Nephron progenitor cell (in vitro differentiated cells): ENCODE results near the gene LRP8.

ENCODE experiments used
- DNase-seq: peaks from one replicate; pipeline ENCODE4 v3.0.0; 2021
- H3K27ac Mint-ChIP-seq: 2 replicates; pipeline ENCODE4 v1.8.0; 2021; ENCODE audit warnings: mild to moderate bottlenecking, moderate library complexity, mixed read lengths
- H3K27me3 Mint-ChIP-seq: 2 replicates; pipeline ENCODE4 v1.8.0; 2021; ENCODE audit warnings: mild to moderate bottlenecking, low read depth, mixed read lengths; ENCODE audit not compliant: poor library complexity
- H3K36me3 Mint-ChIP-seq: 2 replicates; pipeline ENCODE4 v1.8.0; 2021; ENCODE audit warnings: low read depth, mixed read lengths
- H3K4me1 Mint-ChIP-seq: 2 replicates; pipeline ENCODE4 v1.8.0; 2021; ENCODE audit warnings: mixed read lengths
- H3K4me3 Mint-ChIP-seq: 2 replicates; pipeline ENCODE4 v1.8.0; 2021; ENCODE audit warnings: mild to moderate bottlenecking, moderate library complexity, mixed read lengths
- H3K9me3 Mint-ChIP-seq: 2 replicates; pipeline ENCODE4 v1.8.0; 2021; ENCODE audit warnings: mild to moderate bottlenecking, moderate library complexity, mixed read lengths
- CTCF ChIP-seq: fragments of 200-600 bp; sonication (generic); IDR thresholded peaks from 2 replicates; pipeline ENCODE4 v1.5.0; 2021; ENCODE audit warnings: antibody characterized with exemption

Gene LRP8

GRCh38 chr1:53298045-53298637, 29.7 kb downstream of the LRP8 start:
- no peaks in the 10 kb centered on the region for H3K36me3 Mint-ChIP-seq
- TF ChIP-seq CTCF, result no peak

GRCh38 chr1:53297195-53297594, 30.7 kb downstream of the LRP8 start:
- peak overlapping the region; percentile 64 for H3K27ac Mint-ChIP-seq
- H3K27me3 Mint-ChIP-seq, result peaks cover 3% of the 10 kb centered on the region
- no peaks in the 10 kb centered on the region for H3K9me3 Mint-ChIP-seq
- DNase-seq, result no peak
- H3K4me1 Mint-ChIP-seq, result peaks cover 80% of the 10 kb centered on the region
- no peaks in the 10 kb centered on the region for H3K36me3 Mint-ChIP-seq
- peak overlapping the region; percentile 28 for H3K4me3 Mint-ChIP-seq
- TF ChIP-seq CTCF, result no peak

More at GRCh38 chr1:53298045-53298637, 29.7 kb downstream of the LRP8 start:
- no peak for DNase-seq
- Mint-ChIP-seq H3K27me3 (peaks cover 3% of the 10 kb centered on the region), H3K27ac (no peak overlapping the region), H3K9me3 (no peaks in the 10 kb centered on the region), H3K4me1 (peaks cover 75% of the 10 kb centered on the region), H3K4me3 (no peak overlapping the region)

GRCh38 chr1:53296117-53296749, 31.6 kb downstream of the LRP8 start:
- DNase-seq, result peak; percentile 45
- Mint-ChIP-seq H3K9me3 (no peaks in the 10 kb centered on the region), H3K4me3 (peak overlapping the region; percentile 35), H3K4me1 (peaks cover 80% of the 10 kb centered on the region), H3K27me3 (peaks cover 7% of the 10 kb centered on the region), H3K36me3 (no peaks in the 10 kb centered on the region), H3K27ac (peak overlapping the region; percentile 99)
- no peak for TF ChIP-seq CTCF

GRCh38 chr1:53295726-53296116, 32.1 kb downstream of the LRP8 start:
- peak overlapping the region; percentile 99 for H3K27ac Mint-ChIP-seq
- no peaks in the 10 kb centered on the region for H3K9me3 Mint-ChIP-seq
- no peak for DNase-seq
- H3K27me3 Mint-ChIP-seq, result peaks cover 7% of the 10 kb centered on the region
- H3K4me1 Mint-ChIP-seq, result peaks cover 80% of the 10 kb centered on the region
- peak overlapping the region; percentile 35 for H3K4me3 Mint-ChIP-seq
- no peaks in the 10 kb centered on the region for H3K36me3 Mint-ChIP-seq
- TF ChIP-seq CTCF, result no peak

GRCh38 chr1:53295295-53295694, 32.6 kb downstream of the LRP8 start:
- peak overlapping the region; percentile 97 for H3K27ac Mint-ChIP-seq
- H3K36me3 Mint-ChIP-seq, result no peaks in the 10 kb centered on the region
- H3K4me1 Mint-ChIP-seq, result peaks cover 79% of the 10 kb centered on the region
- DNase-seq, result no peak
- H3K27me3 Mint-ChIP-seq, result peaks cover 7% of the 10 kb centered on the region
- peak overlapping the region; percentile 70 for H3K4me3 Mint-ChIP-seq
- H3K9me3 Mint-ChIP-seq, result no peaks in the 10 kb centered on the region
- TF ChIP-seq CTCF, result no peak

- TF ChIP-seq CTCF, result no peak
- Mint-ChIP-seq H3K27ac (peak overlapping the region; percentile 97), H3K9me3 (no peaks in the 10 kb centered on the region), H3K36me3 (no peaks in the 10 kb centered on the region), H3K4me1 (peaks cover 78% of the 10 kb centered on the region), H3K27me3 (peaks cover 10% of the 10 kb centered on the region), H3K4me3 (peak overlapping the region; percentile 70)
- no peak for DNase-seq
Observed at GRCh38 chr1:53294567-53294966, 33.3 kb downstream of the LRP8 start.
